ENCODE results near the gene ZNG1A. TPM values are rescaled to one million over a fixed set of nuclear protein-coding genes. Genes with fewer than 3 reads are reported as not detected.
"Not testable (repeated sequence)": the region's sequence is repeated elsewhere in the genome, so short reads cannot be mapped to it uniquely, and the experiment has no call there.

The ZNG1A gene
- total and polyA plus RNA-seq, 4 donors = 24.5 to 60.8 (median 33.9) TPM

- not testable (repeated sequence) for ATAC-seq (ENCODE audit: insufficient read depth, low FRiP score); H3K9ac ChIP-seq (ENCODE audit: insufficient read depth in 1 of 2, low read length in 2 of 2); H3K36me3 ChIP-seq (ENCODE audit: control insufficient read depth in 4 of 4, insufficient read depth in 4 of 4, low read length in 4 of 4); H3K27ac ChIP-seq (ENCODE audit: low read depth in 1 of 2, low read length in 1 of 2); H3K4me3 ChIP-seq; H3K9me3 ChIP-seq (ENCODE audit: control insufficient read depth in 4 of 4, insufficient read depth in 3 of 4, low read length in 3 of 4)
- DNase-seq = peak; percentile 12 to 45 (median 25)
- H3K27me3 ChIP-seq (ENCODE audit: control insufficient read depth in 3 of 3, insufficient read depth in 3 of 3, low read length in 2 of 3) = peaks cover 0 to 42% (median 30%) of the 10 kb centered on the region in 3 donors
- peaks cover 0 to 13% (median 0%) of the 10 kb centered on the region in 5 donors for H3K4me1 ChIP-seq (ENCODE audit: control insufficient read depth in 5 of 5, insufficient read depth in 5 of 5, low read length in 5 of 5)
- 7 to 12% methylated on average over 48 to 55 of the region's 55 CpGs for WGBS, 2 donors
Measured at GRCh38 chr9:112589-113467, 66.0 kb downstream of the ZNG1A start.

- H3K4me3 ChIP-seq; H3K36me3 ChIP-seq (ENCODE audit: control insufficient read depth in 4 of 4, insufficient read depth in 4 of 4, low read length in 4 of 4); ATAC-seq (ENCODE audit: insufficient read depth, low FRiP score); H3K9ac ChIP-seq (ENCODE audit: insufficient read depth in 1 of 2, low read length in 2 of 2); H3K27ac ChIP-seq (ENCODE audit: low read depth in 1 of 2, low read length in 1 of 2); H3K9me3 ChIP-seq (ENCODE audit: control insufficient read depth in 4 of 4, insufficient read depth in 3 of 4, low read length in 3 of 4): not testable (repeated sequence)
- WGBS, 2 donors = 35 to 46% methylated on average over 4 of the region's 4 CpGs
- H3K27me3 ChIP-seq (ENCODE audit: control insufficient read depth in 3 of 3, insufficient read depth in 3 of 3, low read length in 2 of 3) = peaks cover 0 to 50% (median 24%) of the 10 kb centered on the region in 3 donors
- peaks cover 0 to 13% (median 0%) of the 10 kb centered on the region in 5 donors for H3K4me1 ChIP-seq (ENCODE audit: control insufficient read depth in 5 of 5, insufficient read depth in 5 of 5, low read length in 5 of 5)
- peak in 1 of 3 donors; percentile 37 for DNase-seq
Measured at GRCh38 chr9:110672-111071, 68.2 kb downstream of the ZNG1A start.

- WGBS, 2 donors = 32% methylated on average over 5 to 6 of the region's 8 CpGs
- not testable (repeated sequence) for H3K9me3 ChIP-seq (ENCODE audit: control insufficient read depth in 4 of 4, insufficient read depth in 3 of 4, low read length in 3 of 4); DNase-seq; ATAC-seq (ENCODE audit: insufficient read depth, low FRiP score); H3K9ac ChIP-seq (ENCODE audit: insufficient read depth in 1 of 2, low read length in 2 of 2); H3K27ac ChIP-seq (ENCODE audit: low read depth in 1 of 2, low read length in 1 of 2); H3K4me1 ChIP-seq (ENCODE audit: control insufficient read depth in 5 of 5, insufficient read depth in 5 of 5, low read length in 5 of 5); H3K36me3 ChIP-seq (ENCODE audit: control insufficient read depth in 4 of 4, insufficient read depth in 4 of 4, low read length in 4 of 4); H3K4me3 ChIP-seq
- peaks cover 0 to 49% (median 18%) of the 10 kb centered on the region in 3 donors for H3K27me3 ChIP-seq (ENCODE audit: control insufficient read depth in 3 of 3, insufficient read depth in 3 of 3, low read length in 2 of 3)
Measured at GRCh38 chr9:109540-109939, 69.3 kb downstream of the ZNG1A start.

GRCh38 chr9:108742-109495 lies 69.9 kb downstream of the ZNG1A start:
- H3K36me3 ChIP-seq (ENCODE audit: control insufficient read depth in 4 of 4, insufficient read depth in 4 of 4, low read length in 4 of 4); H3K9ac ChIP-seq (ENCODE audit: insufficient read depth in 1 of 2, low read length in 2 of 2); ATAC-seq (ENCODE audit: insufficient read depth, low FRiP score); H3K4me1 ChIP-seq (ENCODE audit: control insufficient read depth in 5 of 5, insufficient read depth in 5 of 5, low read length in 5 of 5); H3K27ac ChIP-seq (ENCODE audit: low read depth in 1 of 2, low read length in 1 of 2); H3K9me3 ChIP-seq (ENCODE audit: control insufficient read depth in 4 of 4, insufficient read depth in 3 of 4, low read length in 3 of 4); DNase-seq; H3K4me3 ChIP-seq: not testable (repeated sequence)
- H3K27me3 ChIP-seq (ENCODE audit: control insufficient read depth in 3 of 3, insufficient read depth in 3 of 3, low read length in 2 of 3) = peaks cover 0 to 47% (median 15%) of the 10 kb centered on the region in 3 donors
- WGBS, 2 donors = 24 to 26% methylated on average over 20 to 22 of the region's 22 CpGs

- not testable (repeated sequence) for H3K9me3 ChIP-seq (ENCODE audit: control insufficient read depth in 4 of 4, insufficient read depth in 3 of 4, low read length in 3 of 4); H3K36me3 ChIP-seq (ENCODE audit: control insufficient read depth in 4 of 4, insufficient read depth in 4 of 4, low read length in 4 of 4); DNase-seq; H3K9ac ChIP-seq (ENCODE audit: insufficient read depth in 1 of 2, low read length in 2 of 2); H3K4me1 ChIP-seq (ENCODE audit: control insufficient read depth in 5 of 5, insufficient read depth in 5 of 5, low read length in 5 of 5); H3K4me3 ChIP-seq; H3K27ac ChIP-seq (ENCODE audit: low read depth in 1 of 2, low read length in 1 of 2); ATAC-seq (ENCODE audit: insufficient read depth, low FRiP score)
- H3K27me3 ChIP-seq (ENCODE audit: control insufficient read depth in 3 of 3, insufficient read depth in 3 of 3, low read length in 2 of 3) = peaks cover 0 to 32% (median 9%) of the 10 kb centered on the region in 3 donors
- 80 to 82% methylated on average over 8 of the region's 8 CpGs for WGBS, 2 donors
Measured at GRCh38 chr9:105991-106390, 72.9 kb downstream of the ZNG1A start.

GRCh38 chr9:100430-100829 lies 78.4 kb downstream of the ZNG1A start:
- H3K36me3 ChIP-seq (ENCODE audit: control insufficient read depth in 4 of 4, insufficient read depth in 4 of 4, low read length in 4 of 4); H3K27ac ChIP-seq (ENCODE audit: low read depth in 1 of 2, low read length in 1 of 2); H3K27me3 ChIP-seq (ENCODE audit: control insufficient read depth in 3 of 3, insufficient read depth in 3 of 3, low read length in 2 of 3); DNase-seq; H3K4me1 ChIP-seq (ENCODE audit: control insufficient read depth in 5 of 5, insufficient read depth in 5 of 5, low read length in 5 of 5); H3K9me3 ChIP-seq (ENCODE audit: control insufficient read depth in 4 of 4, insufficient read depth in 3 of 4, low read length in 3 of 4); H3K9ac ChIP-seq (ENCODE audit: insufficient read depth in 1 of 2, low read length in 2 of 2); H3K4me3 ChIP-seq; ATAC-seq (ENCODE audit: insufficient read depth, low FRiP score): not testable (repeated sequence)
- WGBS, 2 donors = 92 to 94% methylated on average over 9 of the region's 9 CpGs

- not testable (repeated sequence) for H3K9ac ChIP-seq (ENCODE audit: insufficient read depth in 1 of 2, low read length in 2 of 2); ATAC-seq (ENCODE audit: insufficient read depth, low FRiP score); H3K4me1 ChIP-seq (ENCODE audit: control insufficient read depth in 5 of 5, insufficient read depth in 5 of 5, low read length in 5 of 5); H3K27me3 ChIP-seq (ENCODE audit: control insufficient read depth in 3 of 3, insufficient read depth in 3 of 3, low read length in 2 of 3); H3K9me3 ChIP-seq (ENCODE audit: control insufficient read depth in 4 of 4, insufficient read depth in 3 of 4, low read length in 3 of 4); H3K27ac ChIP-seq (ENCODE audit: low read depth in 1 of 2, low read length in 1 of 2); DNase-seq; H3K4me3 ChIP-seq; H3K36me3 ChIP-seq (ENCODE audit: control insufficient read depth in 4 of 4, insufficient read depth in 4 of 4, low read length in 4 of 4)
- WGBS, 2 donors = 90 to 92% methylated on average over 6 of the region's 6 CpGs
Measured at GRCh38 chr9:99867-100266, 79.0 kb downstream of the ZNG1A start.

GRCh38 chr9:98775-99174 lies 80.1 kb downstream of the ZNG1A start:
- not testable (repeated sequence) for ATAC-seq (ENCODE audit: insufficient read depth, low FRiP score); H3K9me3 ChIP-seq (ENCODE audit: control insufficient read depth in 4 of 4, insufficient read depth in 3 of 4, low read length in 3 of 4); H3K4me3 ChIP-seq; H3K27me3 ChIP-seq (ENCODE audit: control insufficient read depth in 3 of 3, insufficient read depth in 3 of 3, low read length in 2 of 3); H3K36me3 ChIP-seq (ENCODE audit: control insufficient read depth in 4 of 4, insufficient read depth in 4 of 4, low read length in 4 of 4); H3K27ac ChIP-seq (ENCODE audit: low read depth in 1 of 2, low read length in 1 of 2); DNase-seq; H3K9ac ChIP-seq (ENCODE audit: insufficient read depth in 1 of 2, low read length in 2 of 2); H3K4me1 ChIP-seq (ENCODE audit: control insufficient read depth in 5 of 5, insufficient read depth in 5 of 5, low read length in 5 of 5)
- WGBS, 2 donors = 84 to 85% methylated on average over 2 to 3 of the region's 3 CpGs
